Mesothelial cell of epicardium (in vitro differentiated cells): Measurements from ENCODE around the gene GYS1. TPM values are rescaled to one million over a fixed set of nuclear protein-coding genes. Genes with fewer than 3 reads are reported as not detected.

Source experiments
- DNase-seq, 2 experiments: peaks; one replicate each; pipeline ENCODE4 v3.0.0; 2021; ENCODE audit warnings: low spot score in 2 of 2; ENCODE audit not compliant: unreplicated experiment in 2 of 2
- H3K27ac Mint-ChIP-seq: 2 replicates; pipeline ENCODE4 v1.8.0; 2021; ENCODE audit warnings: mixed read lengths
- H3K27me3 Mint-ChIP-seq: 2 replicates; pipeline ENCODE4 v1.8.0; 2021; ENCODE audit warnings: low read depth, mixed read lengths
- H3K36me3 Mint-ChIP-seq: 2 replicates; pipeline ENCODE4 v1.8.0; 2021; ENCODE audit warnings: mixed read lengths
- H3K4me1 Mint-ChIP-seq: 2 replicates; pipeline ENCODE4 v1.8.0; 2021; ENCODE audit warnings: mixed read lengths
- H3K4me3 Mint-ChIP-seq: 2 replicates; pipeline ENCODE4 v1.8.0; 2021; ENCODE audit warnings: mild to moderate bottlenecking, moderate library complexity, mixed read lengths
- H3K9me3 Mint-ChIP-seq: 2 replicates; pipeline ENCODE4 v1.8.0; 2021; ENCODE audit warnings: mixed read lengths
- CTCF ChIP-seq: fragments of 200-600 bp; sonication (generic); IDR thresholded peaks from one replicate; pipeline ENCODE4 v1.5.0; 2021; ENCODE audit warnings: antibody characterized with exemption; ENCODE audit not compliant: unreplicated experiment
- total RNA-seq: library from RNA; stranded (reverse); gene quantifications from 3 replicates; pipeline ENCODE4 v1.2.1, GENCODE V29; 2021

GYS1 gene
- total RNA-seq, 1 donor from 2014 or later = 58.8 TPM

- DNase-seq = no peak
- H3K27me3 Mint-ChIP-seq = peaks cover 38% of the 10 kb centered on the region
- no peak for TF ChIP-seq CTCF
- H3K36me3 Mint-ChIP-seq = peaks cover 15% of the 10 kb centered on the region
- no peak within 1 kb of the TSS for H3K27ac Mint-ChIP-seq
- peak within 1 kb of the TSS; percentile 48 for H3K4me3 Mint-ChIP-seq
- H3K4me1 Mint-ChIP-seq = peaks cover 6% of the 10 kb centered on the region
- H3K9me3 Mint-ChIP-seq = no peaks in the 10 kb centered on the region
Measured at GRCh38 chr19:49017041-49017665, 24.0 kb upstream of the GYS1 start, which contains the start of gene LHB. Gene LHB (minus strand): TSS chr19:49017091. CDS start chr19:49017081, 10 bp downstream.

- DNase-seq = no peak
- Mint-ChIP-seq H3K9me3 (no peaks in the 10 kb centered on the region), H3K4me3 (no peak overlapping the region), H3K4me1 (peaks cover 6% of the 10 kb centered on the region), H3K27me3 (peaks cover 30% of the 10 kb centered on the region), H3K27ac (no peak overlapping the region), H3K36me3 (peaks cover 15% of the 10 kb centered on the region)
- TF ChIP-seq CTCF = no peak
Measured at GRCh38 chr19:49016067-49016839, 23.1 kb upstream of the GYS1 start.

GRCh38 chr19:49014870-49015255, 21.8 kb upstream of the GYS1 start:
- DNase-seq = no peak
- no peak overlapping the region for H3K27ac Mint-ChIP-seq
- TF ChIP-seq CTCF = no peak
- H3K4me3 Mint-ChIP-seq = no peak overlapping the region
- H3K4me1 Mint-ChIP-seq = peaks cover 4% of the 10 kb centered on the region
- H3K36me3 Mint-ChIP-seq = peaks cover 22% of the 10 kb centered on the region
- H3K9me3 Mint-ChIP-seq = no peaks in the 10 kb centered on the region
- peaks cover 16% of the 10 kb centered on the region for H3K27me3 Mint-ChIP-seq

GRCh38 chr19:49014123-49014869, 21.2 kb upstream of the GYS1 start:
- Mint-ChIP-seq H3K4me3 (no peak overlapping the region), H3K9me3 (no peaks in the 10 kb centered on the region), H3K27ac (no peak overlapping the region), H3K36me3 (peaks cover 22% of the 10 kb centered on the region), H3K4me1 (peaks cover 4% of the 10 kb centered on the region), H3K27me3 (peaks cover 11% of the 10 kb centered on the region)
- no peak for DNase-seq
- TF ChIP-seq CTCF = no peak

GRCh38 chr19:49011194-49011593, 18.1 kb upstream of the GYS1 start:
- H3K4me1 Mint-ChIP-seq = no peaks in the 10 kb centered on the region
- no peak for TF ChIP-seq CTCF
- peaks cover 28% of the 10 kb centered on the region for H3K36me3 Mint-ChIP-seq
- H3K27ac Mint-ChIP-seq = no peak overlapping the region
- H3K27me3 Mint-ChIP-seq = no peaks in the 10 kb centered on the region
- DNase-seq = no peak
- H3K9me3 Mint-ChIP-seq = no peaks in the 10 kb centered on the region
- H3K4me3 Mint-ChIP-seq = no peak overlapping the region
